Skeletal muscle satellite cell (primary cell): Measurements from ENCODE around the gene MUC4.
"Not testable (repeated sequence)": the region's sequence is repeated elsewhere in the genome, so short reads cannot be mapped to it uniquely, and the experiment has no call there.

Experiments used
- H3K27me3 ChIP-seq: 2 replicates; pipeline ENCODE4 v1.7.0; 2013; ENCODE audit warnings: low read length; ENCODE audit not compliant: control insufficient read depth, insufficient read depth
- H3K36me3 ChIP-seq: 2 replicates; pipeline ENCODE4 v1.7.0; 2013; ENCODE audit warnings: mild to moderate bottlenecking, control low read depth, low read length; ENCODE audit not compliant: insufficient read depth
- H3K4me1 ChIP-seq: 2 replicates; pipeline ENCODE4 v1.7.0; 2013; ENCODE audit warnings: low read length; ENCODE audit not compliant: control insufficient read depth, insufficient read depth
- H3K4me2 ChIP-seq: 2 replicates; pipeline ENCODE4 v1.7.0; 2013; ENCODE audit warnings: mild to moderate bottlenecking, low read length
- H3K4me3 ChIP-seq: 2 replicates; pipeline ENCODE4 v1.7.0; 2013; ENCODE audit warnings: low read length
- H3K9ac ChIP-seq: 2 replicates; pipeline ENCODE4 v1.7.0; 2013; ENCODE audit warnings: mild to moderate bottlenecking, low read depth, low read length, moderate library complexity
- H3K9me3 ChIP-seq: replicated peaks from 2 replicates; pipeline ENCODE4 v1.7.0; 2013; ENCODE audit warnings: mild to moderate bottlenecking, control low read depth, low read length

MUC4 gene

DNA sequence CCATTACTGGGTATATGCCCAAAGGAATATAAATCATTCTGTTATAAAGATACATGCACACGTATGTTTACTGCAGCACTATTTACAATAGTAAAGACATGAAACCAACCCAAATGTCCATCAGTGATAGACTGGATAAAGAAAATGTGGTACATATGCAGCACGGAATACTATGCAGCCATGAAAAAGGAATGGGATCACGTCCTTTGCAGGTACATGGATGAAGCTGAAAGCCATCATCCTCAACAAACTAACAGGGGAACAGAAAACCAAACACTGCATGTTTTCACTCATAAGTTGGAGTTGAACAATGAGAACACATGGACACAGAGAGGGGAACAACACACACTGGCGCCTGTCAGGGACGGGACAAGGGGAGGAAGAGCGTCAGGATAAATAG, 19.1 kb downstream of the MUC4 start:
- not testable (repeated sequence) for H3K4me3 ChIP-seq, H3K4me1 ChIP-seq, H3K4me2 ChIP-seq, H3K9ac ChIP-seq, H3K9me3 ChIP-seq, H3K36me3 ChIP-seq
- peaks cover 29% of the 10 kb centered on the region for H3K27me3 ChIP-seq

DNA sequence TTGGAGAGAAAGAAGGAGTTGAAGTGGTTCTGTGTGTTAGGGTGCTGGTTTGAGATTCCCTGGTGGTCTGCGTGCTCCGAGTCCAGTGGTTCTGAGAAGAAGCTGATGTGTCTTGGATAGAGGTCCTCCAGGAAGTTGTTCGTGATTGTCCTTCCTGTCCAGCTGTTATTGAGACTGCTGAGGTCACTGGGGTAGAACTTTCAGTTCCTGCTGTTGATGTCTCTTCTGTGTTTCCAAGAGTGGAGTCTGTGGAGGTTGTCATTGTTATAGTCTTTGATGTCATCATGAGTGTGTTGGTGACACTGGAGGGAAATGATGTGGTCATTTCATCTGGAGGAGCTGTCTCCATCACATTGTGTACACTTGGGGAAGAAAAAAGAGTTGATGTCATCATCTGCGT, 20.8 kb downstream of the MUC4 start:
- H3K9ac ChIP-seq: no peak overlapping the region
- no peak overlapping the region for H3K4me2 ChIP-seq
- H3K9me3 ChIP-seq: peaks cover 1% of the 10 kb centered on the region
- no peaks in the 10 kb centered on the region for H3K36me3 ChIP-seq
- no peak overlapping the region for H3K4me3 ChIP-seq
- H3K27me3 ChIP-seq: peaks cover 29% of the 10 kb centered on the region
- no peaks in the 10 kb centered on the region for H3K4me1 ChIP-seq

DNA sequence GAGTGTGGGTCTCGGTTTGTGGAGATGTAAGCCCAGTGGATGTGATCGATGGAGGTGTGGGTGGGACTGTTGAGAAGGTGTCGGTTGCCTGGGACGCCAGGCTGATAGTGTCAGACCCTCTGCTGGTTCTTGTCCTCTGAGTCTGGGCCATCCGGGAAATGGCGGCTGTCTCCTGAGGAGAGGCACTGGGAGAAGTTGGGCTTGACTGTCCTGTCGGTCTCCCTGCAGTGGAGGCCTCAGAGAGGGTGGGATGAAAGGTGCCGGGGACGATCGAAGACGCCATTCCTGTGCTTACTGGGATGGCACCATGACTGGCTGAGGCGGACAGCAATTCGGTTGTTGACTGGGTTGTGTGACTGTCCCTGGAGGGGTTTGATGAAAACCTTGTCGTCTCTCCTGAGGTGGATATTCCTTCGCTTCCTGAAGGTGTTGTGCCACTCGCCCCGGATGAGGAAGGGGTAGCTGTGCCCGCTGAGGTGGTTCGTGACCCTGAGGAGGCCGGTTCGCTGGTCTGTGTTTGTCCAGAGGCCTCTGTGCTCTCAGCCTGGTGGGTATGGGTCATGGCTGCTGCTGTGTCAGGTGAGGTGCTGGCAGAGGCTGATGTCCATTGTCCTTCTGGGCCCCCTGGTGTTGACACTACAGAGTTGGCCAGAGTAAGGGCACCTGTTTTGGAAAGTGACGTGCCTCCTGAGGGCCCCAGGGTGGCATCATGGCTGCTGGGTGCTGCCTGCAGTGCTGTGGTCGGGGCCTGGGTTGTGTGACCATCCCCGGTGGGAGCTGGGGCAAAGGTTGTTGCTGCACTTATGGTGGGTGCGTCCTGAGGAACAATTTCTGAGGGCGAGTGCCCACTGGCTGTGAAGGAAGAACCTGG, 22.8 kb downstream of the MUC4 start:
- H3K4me2 ChIP-seq: no peak overlapping the region
- no peaks in the 10 kb centered on the region for H3K36me3 ChIP-seq
- H3K4me1 ChIP-seq: no peaks in the 10 kb centered on the region
- no peak overlapping the region for H3K9ac ChIP-seq
- H3K9me3 ChIP-seq: peaks cover 11% of the 10 kb centered on the region
- H3K4me3 ChIP-seq: no peak overlapping the region
- peaks cover 15% of the 10 kb centered on the region for H3K27me3 ChIP-seq

DNA sequence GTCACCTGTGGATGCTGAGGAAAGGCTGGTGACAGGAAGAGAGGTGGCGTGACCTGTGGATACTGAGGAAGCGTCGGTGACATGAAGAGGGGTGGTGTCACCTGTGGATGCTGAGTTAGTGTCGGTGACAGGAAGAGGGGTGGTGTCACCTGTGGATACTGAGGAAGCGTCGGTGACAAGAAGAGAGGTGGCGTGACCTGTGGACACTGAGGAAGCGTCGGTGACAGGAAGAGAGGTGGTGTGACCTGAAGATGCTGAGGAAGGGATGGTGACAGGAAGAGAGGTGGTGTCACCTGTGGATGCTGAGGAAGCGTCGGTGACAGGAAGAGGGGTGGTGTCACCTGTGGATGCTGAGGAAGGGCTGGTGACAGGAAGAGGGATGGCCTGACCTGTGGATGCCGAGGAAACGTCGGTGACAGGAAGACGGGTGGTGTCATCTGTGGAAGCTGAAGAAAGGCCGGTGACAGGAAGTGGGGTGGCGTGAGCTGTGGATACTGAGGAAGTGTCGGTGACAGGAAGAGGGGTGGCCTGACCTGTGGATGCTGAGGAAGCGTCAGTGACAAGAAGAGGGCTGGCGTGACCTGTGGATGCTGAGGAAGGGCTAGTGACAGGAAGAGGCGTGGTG, 25.8 kb downstream of the MUC4 start:
- H3K36me3 ChIP-seq, H3K9ac ChIP-seq, H3K4me1 ChIP-seq, H3K4me3 ChIP-seq, H3K4me2 ChIP-seq: not testable (repeated sequence)
- Histone ChIP-seq H3K9me3 (peaks cover 12% of the 10 kb centered on the region), H3K27me3 (peaks cover 11% of the 10 kb centered on the region)

DNA sequence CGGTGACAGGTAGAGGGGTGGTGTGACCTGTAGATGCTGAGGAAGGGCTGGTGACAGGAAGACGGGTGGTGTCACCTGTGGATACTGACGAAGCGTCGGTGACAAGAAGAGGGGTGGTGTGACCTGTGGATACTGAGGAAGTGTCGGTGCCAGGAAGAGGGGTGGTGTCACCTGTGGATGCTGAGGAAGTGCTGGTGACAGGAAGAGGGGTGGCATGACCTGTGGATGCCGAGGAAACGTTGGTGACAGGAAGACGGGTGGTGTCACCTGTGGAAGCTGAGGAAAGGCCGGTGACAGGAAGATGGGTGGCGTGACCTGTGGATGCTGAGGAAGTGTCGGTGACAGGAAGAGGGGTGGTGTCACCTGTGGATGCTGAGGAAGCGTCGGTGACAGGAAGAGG, 27.7 kb downstream of the MUC4 start:
- peaks cover 12% of the 10 kb centered on the region for H3K9me3 ChIP-seq
- not testable (repeated sequence) for H3K36me3 ChIP-seq, H3K4me2 ChIP-seq, H3K27me3 ChIP-seq, H3K4me3 ChIP-seq, H3K9ac ChIP-seq, H3K4me1 ChIP-seq

DNA sequence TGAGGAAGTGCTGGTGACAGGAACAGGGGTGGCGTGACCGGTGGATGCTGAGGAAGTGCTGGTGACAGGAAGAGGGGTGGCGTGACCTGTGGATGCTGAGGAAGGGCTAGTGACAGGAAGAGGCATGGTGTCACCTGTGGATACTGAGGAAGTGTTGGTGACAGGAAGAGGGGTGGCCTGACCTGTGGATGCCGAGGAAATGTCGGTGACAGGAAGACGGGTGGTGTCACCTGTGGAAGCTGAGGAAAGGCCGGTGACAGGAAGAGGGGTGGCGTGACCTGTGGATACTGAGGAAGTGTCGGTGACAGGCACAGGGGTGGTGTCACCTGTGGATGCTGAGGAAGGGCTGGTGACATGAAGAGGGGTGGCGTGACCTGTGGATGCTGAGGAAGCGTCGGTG, 30.5 kb downstream of the MUC4 start:
- not testable (repeated sequence) for H3K27me3 ChIP-seq, H3K4me1 ChIP-seq, H3K4me3 ChIP-seq, H3K4me2 ChIP-seq, H3K9ac ChIP-seq, H3K36me3 ChIP-seq
- peaks cover 12% of the 10 kb centered on the region for H3K9me3 ChIP-seq

DNA sequence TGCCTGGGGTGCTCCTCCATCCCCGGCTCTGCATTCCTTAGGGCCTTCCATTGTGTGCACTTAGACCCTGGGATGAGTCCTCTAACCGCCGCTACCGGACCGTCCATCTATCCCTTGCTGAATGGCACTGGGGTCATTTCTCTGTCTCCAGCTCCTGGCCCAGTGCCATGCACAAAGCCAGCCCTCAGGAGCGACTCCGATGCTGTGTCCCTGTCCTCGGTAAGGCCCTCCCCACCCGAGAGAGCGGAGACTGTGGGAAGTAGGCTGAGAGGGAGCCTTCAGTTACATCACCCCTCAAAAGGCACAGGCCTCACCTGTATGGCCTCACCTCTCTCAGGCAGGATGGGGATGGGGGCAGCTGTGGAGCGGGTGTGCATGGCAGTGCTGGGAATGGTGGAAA, 33.8 kb downstream of the MUC4 start:
- no peaks in the 10 kb centered on the region for H3K36me3 ChIP-seq
- no peak overlapping the region for H3K9ac ChIP-seq
- no peaks in the 10 kb centered on the region for H3K9me3 ChIP-seq
- peaks cover 2% of the 10 kb centered on the region for H3K27me3 ChIP-seq
- H3K4me1 ChIP-seq: no peaks in the 10 kb centered on the region
- H3K4me2 ChIP-seq: no peak overlapping the region
- no peak overlapping the region for H3K4me3 ChIP-seq

DNA sequence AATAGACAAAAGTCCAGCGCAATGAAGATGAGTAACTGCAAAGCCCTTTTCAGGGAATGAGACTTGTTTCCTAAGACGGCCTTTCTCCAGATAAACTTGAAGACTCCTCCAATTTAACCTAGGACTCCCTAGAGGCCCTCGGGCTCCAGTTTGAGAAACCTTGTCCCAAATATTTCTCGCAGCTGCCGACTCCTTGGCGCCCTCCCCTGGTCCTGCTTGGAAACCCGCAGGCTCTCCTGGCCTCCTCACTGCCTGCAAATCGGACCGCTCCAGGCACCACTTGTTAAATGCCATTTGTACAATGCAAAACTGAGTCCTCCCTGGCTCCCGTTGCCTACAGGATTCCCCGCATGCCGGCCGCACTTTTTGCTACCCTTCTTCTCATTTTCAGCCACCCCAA, 36.8 kb downstream of the MUC4 start:
- H3K4me2 ChIP-seq: no peak overlapping the region
- H3K4me3 ChIP-seq: no peak overlapping the region
- no peaks in the 10 kb centered on the region for H3K9me3 ChIP-seq
- H3K27me3 ChIP-seq: peaks cover 2% of the 10 kb centered on the region
- no peaks in the 10 kb centered on the region for H3K36me3 ChIP-seq
- no peaks in the 10 kb centered on the region for H3K4me1 ChIP-seq
- H3K9ac ChIP-seq: no peak overlapping the region

DNA sequence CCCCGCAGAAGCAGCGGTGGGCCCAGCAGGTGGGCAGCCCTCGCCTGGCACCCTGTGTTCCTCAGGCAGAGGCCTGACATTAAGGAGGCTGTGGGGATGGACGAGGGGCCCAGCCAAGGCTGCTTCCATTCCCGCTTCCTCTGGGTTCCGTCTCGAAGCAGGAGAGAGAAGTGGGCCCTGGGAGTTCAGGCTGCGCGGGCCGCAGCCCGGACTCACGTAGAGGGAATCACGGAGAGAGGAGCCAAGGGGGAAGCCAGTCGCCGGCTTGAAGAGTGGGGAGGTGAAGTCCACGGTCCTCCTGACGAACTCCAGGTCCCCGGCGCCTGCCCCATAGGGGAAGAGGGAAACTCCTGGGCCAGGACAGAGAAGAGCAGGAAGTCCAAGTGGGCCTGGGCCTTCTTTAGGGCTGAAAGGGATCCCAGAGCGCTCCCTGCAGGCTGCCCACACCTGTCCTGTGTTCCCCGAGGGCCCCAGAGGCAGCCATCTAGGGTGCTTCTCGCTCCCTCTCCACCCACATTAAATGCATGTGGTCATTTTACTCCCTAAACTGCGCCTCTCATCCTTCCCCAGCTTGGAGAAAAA, 37.7 kb downstream of the MUC4 start:
- no peaks in the 10 kb centered on the region for H3K9me3 ChIP-seq
- no peak overlapping the region for H3K4me3 ChIP-seq
- peaks cover 9% of the 10 kb centered on the region for H3K27me3 ChIP-seq
- no peak overlapping the region for H3K4me2 ChIP-seq
- no peaks in the 10 kb centered on the region for H3K4me1 ChIP-seq
- H3K36me3 ChIP-seq: no peaks in the 10 kb centered on the region
- H3K9ac ChIP-seq: no peak overlapping the region

DNA sequence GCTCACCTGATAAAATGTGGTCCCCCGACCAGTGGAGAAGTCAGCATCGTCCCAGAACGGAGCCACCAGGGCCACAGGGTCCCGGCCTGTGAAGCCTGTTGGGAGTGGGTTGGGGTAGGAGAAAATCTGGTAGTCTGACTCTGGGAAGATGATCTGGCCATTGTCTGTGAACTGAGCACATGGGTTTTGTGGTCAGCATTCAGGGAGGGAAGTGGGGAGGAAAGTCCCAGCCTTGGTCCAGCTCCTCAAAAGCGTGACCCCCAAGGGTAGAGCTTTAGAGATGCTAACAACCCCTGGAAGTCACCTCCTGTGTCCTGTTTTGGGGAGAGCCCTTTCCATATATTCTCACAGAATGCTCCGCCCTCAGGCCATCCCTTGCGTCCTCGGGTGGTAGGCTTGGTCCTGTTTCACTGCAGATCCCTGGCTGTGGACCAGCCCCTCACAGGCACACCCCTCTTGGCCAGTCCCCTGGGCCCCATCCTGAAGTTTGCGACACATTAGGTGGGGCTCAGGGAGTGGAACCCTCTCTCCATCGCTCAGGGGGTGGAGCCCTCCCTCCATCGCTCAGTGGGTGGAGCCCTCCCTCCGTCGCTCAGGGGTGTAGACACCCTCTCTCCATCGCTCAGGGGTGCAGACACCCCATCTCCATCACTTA, 40.0 kb downstream of the MUC4 start:
- H3K4me2 ChIP-seq: no peak overlapping the region
- no peaks in the 10 kb centered on the region for H3K4me1 ChIP-seq
- no peaks in the 10 kb centered on the region for H3K9me3 ChIP-seq
- H3K27me3 ChIP-seq: peaks cover 12% of the 10 kb centered on the region
- no peak overlapping the region for H3K9ac ChIP-seq
- H3K4me3 ChIP-seq: no peak overlapping the region
- no peaks in the 10 kb centered on the region for H3K36me3 ChIP-seq

DNA sequence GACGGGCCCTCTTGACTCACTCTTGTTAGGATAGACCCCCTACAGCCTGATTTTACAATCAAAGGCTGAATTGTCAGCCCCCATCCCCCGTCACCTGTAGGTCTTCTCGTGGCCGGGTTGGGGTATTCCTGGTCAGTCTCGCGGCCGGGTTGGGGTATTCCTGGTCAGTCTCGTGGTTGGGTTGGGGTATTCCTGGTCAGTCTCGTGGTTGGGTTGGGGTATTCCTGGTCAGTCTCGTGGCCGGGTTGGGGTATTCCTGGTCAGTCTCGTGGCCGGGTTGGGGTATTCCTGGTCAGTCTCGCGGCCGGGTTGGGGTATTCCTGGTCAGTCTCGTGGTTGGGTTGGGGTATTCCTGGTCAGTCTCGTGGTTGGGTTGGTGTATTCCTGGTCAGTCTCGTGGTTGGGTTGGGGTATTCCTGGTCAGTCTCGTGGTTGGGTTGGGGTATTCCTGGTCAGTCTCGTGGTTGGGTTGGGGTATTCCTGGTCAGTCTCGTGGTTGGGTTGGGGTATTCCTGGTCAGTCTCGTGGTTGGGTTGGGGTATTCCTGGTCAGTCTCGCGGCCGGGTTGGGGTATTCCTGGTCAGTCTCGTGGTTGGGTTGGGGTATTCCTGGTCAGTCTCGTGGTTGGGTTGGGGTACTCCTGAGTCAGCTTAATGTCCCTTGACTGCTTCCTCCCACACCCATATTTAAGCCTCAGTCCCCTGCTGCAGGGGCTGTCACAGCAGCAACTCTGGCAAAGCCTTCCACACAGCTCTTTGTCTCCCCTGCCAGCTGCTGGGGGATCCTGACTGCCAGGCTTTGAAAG, 40.7 kb downstream of the MUC4 start:
- not testable (repeated sequence) for H3K9me3 ChIP-seq, H3K4me2 ChIP-seq, H3K9ac ChIP-seq, H3K36me3 ChIP-seq, H3K4me1 ChIP-seq, H3K4me3 ChIP-seq
- peaks cover 12% of the 10 kb centered on the region for H3K27me3 ChIP-seq
